Measurements from ENCODE around the gene APEH.

GRCh38 chr3:49727924-49728361, 53.8 kb downstream of the APEH start:
- TF ChIP-seq, protein P1, sequence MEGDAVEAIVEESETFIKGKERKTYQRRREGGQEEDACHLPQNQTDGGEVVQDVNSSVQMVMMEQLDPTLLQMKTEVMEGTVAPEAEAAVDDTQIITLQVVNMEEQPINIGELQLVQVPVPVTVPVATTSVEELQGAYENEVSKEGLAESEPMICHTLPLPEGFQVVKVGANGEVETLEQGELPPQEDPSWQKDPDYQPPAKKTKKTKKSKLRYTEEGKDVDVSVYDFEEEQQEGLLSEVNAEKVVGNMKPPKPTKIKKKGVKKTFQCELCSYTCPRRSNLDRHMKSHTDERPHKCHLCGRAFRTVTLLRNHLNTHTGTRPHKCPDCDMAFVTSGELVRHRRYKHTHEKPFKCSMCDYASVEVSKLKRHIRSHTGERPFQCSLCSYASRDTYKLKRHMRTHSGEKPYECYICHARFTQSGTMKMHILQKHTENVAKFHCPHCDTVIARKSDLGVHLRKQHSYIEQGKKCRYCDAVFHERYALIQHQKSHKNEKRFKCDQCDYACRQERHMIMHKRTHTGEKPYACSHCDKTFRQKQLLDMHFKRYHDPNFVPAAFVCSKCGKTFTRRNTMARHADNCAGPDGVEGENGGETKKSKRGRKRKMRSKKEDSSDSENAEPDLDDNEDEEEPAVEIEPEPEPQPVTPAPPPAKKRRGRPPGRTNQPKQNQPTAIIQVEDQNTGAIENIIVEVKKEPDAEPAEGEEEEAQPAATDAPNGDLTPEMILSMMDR (IDR thresholded peaks at IDR 0.05; ENCODE audit: insufficient read depth, low read depth, low read length): no peak
- no peak for TF ChIP-seq EZH2 (IDR thresholded peaks at IDR 0.05; ENCODE audit: insufficient read depth, low read length)

Measured in astrocyte (in vitro differentiated cells and primary cell).